Measurements from ENCODE around the gene PLXNC1. TPM values are rescaled to one million over a fixed set of nuclear protein-coding genes. Genes with fewer than 3 reads are reported as not detected.

PLXNC1 gene
- total and polyA plus RNA-seq, 2 of the 8 experiments (the other 6 are each of a cell fraction or from before 2014, with no cell fraction given), result 0.83 to 2.0 TPM

- peak overlapping the region; percentile 98 for H2BK20ac ChIP-seq (ENCODE audit: low read length)
- H3K79me1 ChIP-seq (ENCODE audit: low read depth, low read length), result no peaks in the 10 kb centered on the region
- 89% methylated on average over 7 of the region's 14 CpGs; no CpG with 5 or more reads in 1 of the 2 experiments for WGBS, 2 experiments (ENCODE audit: extremely low coverage in 1 of 2, insufficient coverage in 1 of 2, insufficient read length in 1 of 2, insufficient replicate concordance in 2 of 2, low coverage in 1 of 2, low lambda C conversion rate in 2 of 2, missing lambda C conversion rate in 1 of 2)
- H3K23ac ChIP-seq (ENCODE audit: insufficient read length), result no peak overlapping the region
- peak overlapping the region; percentile 82; the same call in 1 of the 2 replicates for H2BK5ac ChIP-seq (ENCODE audit: low read depth, low read length)
- no peaks in the 10 kb centered on the region for H3K9me3 ChIP-seq (ENCODE audit: insufficient read depth in 2 of 2, low read depth in 1 of 2, low read length in 1 of 2)
- FAIRE-seq (no peak), DNase-seq (ENCODE audit: low read depth in 1 of 2, low spot score in 2 of 2) (no peak)
- H3K4me2 ChIP-seq (ENCODE audit: insufficient read depth in 1 of 2, low read depth in 2 of 2, low read length in 2 of 2), result no peak overlapping the region; a peak in 1 of 4 replicates
- CTCF ChIA-PET (ENCODE audit: partially characterized antibody), result interaction anchor here (0.6 to 1.6 kb wide), 7 partner anchors 7 to 122 kb away, joined by 3 to 4 read pairs (median 3); no protein-coding TSS in a partner anchor
- no peak overlapping the region for H3K27ac ChIP-seq (ENCODE audit: low read depth, low read length)
- H3K18ac ChIP-seq (ENCODE audit: extremely low read depth, low read length), result peak overlapping the region; percentile 93
- H3K27me3 ChIP-seq (replicated peaks in 1 of 4; ENCODE audit: control insufficient read depth in 3 of 4, extremely low read depth in 1 of 4, insufficient read depth in 3 of 4, low read length in 3 of 4), result peaks cover 0 to 3% (median 2%) of the 10 kb centered on the region in 4 experiments; a peak in 2 of 7 replicates
- no peak overlapping the region for H2AFZ ChIP-seq (ENCODE audit: low read length)
- H3K4me1 ChIP-seq (replicated peaks in 1 of 4; ENCODE audit: control insufficient read depth in 3 of 4, insufficient read depth in 4 of 4, low read length in 3 of 4), result peaks cover 20 to 37% (median 28%) of the 10 kb centered on the region in 4 experiments
- H3K4ac ChIP-seq (replicated peaks; ENCODE audit: insufficient read length, low read depth, low read length), result peak overlapping the region; percentile 70
- 0 out of 2 replicates have a peak overlapping the region, but pooled peaks have one; percentile 38 for H4K8ac ChIP-seq (ENCODE audit: extremely low read depth, insufficient read depth, low read length)
- H3K56ac ChIP-seq (replicated peaks; ENCODE audit: insufficient read length, low read depth, low read length), result no peak overlapping the region
- H3K23me2 ChIP-seq (ENCODE audit: low read depth, low read length), result no peaks in the 10 kb centered on the region; the same call in 1 of the 2 replicates
- no peak overlapping the region; a peak in 1 of 8 replicates for H3K4me3 ChIP-seq (ENCODE audit: extremely low read depth in 1 of 4, insufficient read depth in 2 of 4, low read depth in 3 of 4, low read length in 4 of 4)
- POLR2A ChIA-PET (ENCODE audit: partially characterized antibody), result interaction anchor here (0.8 to 2.0 kb wide), 6 partner anchors 9 to 92 kb away, joined by 3 to 12 read pairs (median 3); no protein-coding TSS in a partner anchor
- peak overlapping the region; percentile 94 for H2BK12ac ChIP-seq (ENCODE audit: low read depth, low read length)
- H2BK120ac ChIP-seq (replicated peaks; ENCODE audit: low read depth, low read length), result peak overlapping the region; percentile 85
- peak overlapping the region; percentile 85 for H2AK5ac ChIP-seq (ENCODE audit: low read depth, low read length)
- H3K36me3 ChIP-seq (ENCODE audit: control insufficient read depth in 2 of 4, insufficient read depth in 4 of 4, low read length in 3 of 4), result no peaks in the 10 kb centered on the region
- no peak overlapping the region for H3K14ac ChIP-seq (ENCODE audit: insufficient read length)
- no peak overlapping the region for H4K5ac ChIP-seq (ENCODE audit: insufficient read length, low read depth, low read length)
- no peak overlapping the region for H3K9ac ChIP-seq (replicated peaks in 1 of 4; ENCODE audit: extremely low read depth in 1 of 4, low read depth in 3 of 4, low read length in 3 of 4)
- peak overlapping the region; percentile 87 for H4K91ac ChIP-seq (replicated peaks; ENCODE audit: insufficient read length, low read length)
- H2BK15ac ChIP-seq (ENCODE audit: low read length), result no peak overlapping the region
- no peaks in the 10 kb centered on the region for H3K79me2 ChIP-seq (ENCODE audit: control insufficient read depth in 1 of 2, insufficient read depth in 2 of 2, low read length in 2 of 2)
- no peaks in the 10 kb centered on the region for H4K20me1 ChIP-seq (replicated peaks in 1 of 2; ENCODE audit: control insufficient read depth in 1 of 2, insufficient read depth in 2 of 2, low read length in 2 of 2)
- TF ChIP-seq SP2 (IDR thresholded peaks at IDR 0.05; ENCODE audit: low read length) (no peak), TAF7 (optimal IDR thresholded peaks at IDR 0.05; ENCODE audit: borderline replicate concordance, low read depth, low read length) (no peak), CBX8 (IDR thresholded peaks at IDR 0.05; ENCODE audit: borderline replicate concordance, low read depth, low read length) (no peak), CHD1 (IDR thresholded peaks at IDR 0.05; ENCODE audit: low read depth, low read length) (no peak), RNF2 (IDR thresholded peaks at IDR 0.05; ENCODE audit: borderline replicate concordance, low read depth, low read length, missing control alignments, poor library complexity, severe bottlenecking) (no peak), SIN3A (conservative IDR thresholded peaks at IDR 0.05 in 1 of 2, IDR thresholded peaks at IDR 0.05 in 1 of 2; ENCODE audit: low read depth in 1 of 2, low read length in 2 of 2) (no peak), GTF2F1 (IDR thresholded peaks at IDR 0.05; ENCODE audit: borderline replicate concordance, low read depth, low read length) (no peak), TBP (IDR thresholded peaks at IDR 0.05; ENCODE audit: low read depth, low read length) (no peak)
These were observed 114.8 kb downstream of the PLXNC1 start for GRCh38 chr12:94263011-94263811.
